Natural killer cell (primary cell): ENCODE results near the gene HSPBP1. TPM values are rescaled to one million over a fixed set of nuclear protein-coding genes. Genes with fewer than 3 reads are reported as not detected.

Source experiments
- ATAC-seq, 3 donors: fragments of 150-1000 bp in 2 of 3; fragments of 200-7000 bp in 1 of 3; cut with Tn5 transposase; 1 replicate in 1 of 3; 2 replicates in 2 of 3; pipeline ENCODE4 v1.10.0; 2021; ENCODE audit warnings: mild to moderate bottlenecking in 2 of 3, moderate library complexity in 2 of 3
- DNase-seq, 2 donors: peaks; one replicate each; pipeline versions ENCODE4 v3.0.0 to v3.0.0-alpha.2; 2013 to 2021; ENCODE audit warnings: mixed read lengths in 1 of 2
- H3K27ac ChIP-seq: one replicate; pipeline ENCODE4 v1.5.1; 2013; ENCODE audit warnings: mild to moderate bottlenecking, low read length
- H3K27me3 ChIP-seq: one replicate; pipeline ENCODE4 v1.6.1; 2013; ENCODE audit warnings: low read length; ENCODE audit not compliant: control insufficient read depth, insufficient read depth
- H3K36me3 ChIP-seq: one replicate; pipeline ENCODE4 v1.6.1; 2013; ENCODE audit warnings: low read length; ENCODE audit not compliant: control insufficient read depth, insufficient read depth
- H3K4me1 ChIP-seq: one replicate; pipeline ENCODE4 v1.6.1; 2013; ENCODE audit warnings: low read length; ENCODE audit not compliant: control insufficient read depth, insufficient read depth
- H3K4me3 ChIP-seq: one replicate; pipeline ENCODE4 v1.5.1; 2013; ENCODE audit warnings: low read length
- H3K9me3 ChIP-seq: one replicate; pipeline ENCODE4 v1.6.1; 2013; ENCODE audit warnings: low read length; ENCODE audit not compliant: control insufficient read depth, insufficient read depth
- H3K27ac Mint-ChIP-seq, 2 donors: one replicate each; pipeline ENCODE4 v1.8.0; 2022; ENCODE audit warnings: mild to moderate bottlenecking in 2 of 2, mixed read lengths in 2 of 2, moderate library complexity in 1 of 2
- H3K27me3 Mint-ChIP-seq, 2 donors: one replicate each; pipeline ENCODE4 v1.8.0; 2022; ENCODE audit warnings: low read depth in 2 of 2, mixed read lengths in 2 of 2
- H3K36me3 Mint-ChIP-seq: one replicate; pipeline ENCODE4 v1.8.0; 2022; ENCODE audit warnings: mixed read lengths
- H3K4me1 Mint-ChIP-seq, 2 donors: one replicate each; pipeline ENCODE4 v1.8.0; 2022; ENCODE audit warnings: mixed read lengths in 2 of 2
- H3K4me3 Mint-ChIP-seq: one replicate; pipeline ENCODE4 v1.8.0; 2022; ENCODE audit warnings: mild to moderate bottlenecking, moderate library complexity, mixed read lengths
- H3K9me3 Mint-ChIP-seq, 2 donors: one replicate each; pipeline ENCODE4 v1.8.0; 2022; ENCODE audit warnings: mixed read lengths in 2 of 2
- CTCF ChIP-seq: fragments of 200-600 bp; IDR thresholded peaks from one replicate; pipeline ENCODE4 v1.8.0; 2022; ENCODE audit warnings: antibody characterized with exemption
- WGBS: methylation state at CpG from one replicate; pipeline ENCODE4 v1.1.7; 2013; ENCODE audit warnings: missing lambda C conversion rate; ENCODE audit not compliant: insufficient coverage; 5-methylcytosine and 5-hydroxymethylcytosine counted together
- intact Hi-C: fragments of 100-400 bp; cut with micrococcal nuclease; formaldehyde crosslinking; loops from one replicate; pipeline ENCODE4 v1.14.2; 2022
- total RNA-seq, 4 donors: library from RNA; stranded (reverse); fragments of 120-200 nt in 1 of 4; gene quantifications; one replicate each; pipeline versions ENCODE4 v1.2.3 to v1.2.4, GENCODE V29; 2013 to 2022

HSPBP1 gene
- total RNA-seq, 3 donors from 2014 or later (not counting 1 experiment from before 2014, with no cell fraction given): 17.1 to 19.5 (median 18.5) TPM

GRCh38 chr19:55322204-55322885 is 42.4 kb upstream of the HSPBP1 start:
- Mint-ChIP-seq H3K4me1 (no peaks in the 10 kb centered on the region), H3K4me3 (no peak overlapping the region), H3K27me3 (peaks cover 8 to 26% of the 10 kb centered on the region in 2 donors), H3K36me3 (no peaks in the 10 kb centered on the region), H3K27ac (no peak overlapping the region), H3K9me3 (no peaks in the 10 kb centered on the region)
- H3K36me3 ChIP-seq: no peaks in the 10 kb centered on the region
- intact Hi-C loops: no loop called here
- 51% methylated on average over 12 of the region's 12 CpGs for WGBS
- H3K4me1 ChIP-seq: no peaks in the 10 kb centered on the region
- no peaks in the 10 kb centered on the region for H3K9me3 ChIP-seq
- ATAC-seq (no peak), DNase-seq (no peak)
- H3K4me3 ChIP-seq: no peak overlapping the region
- no peaks in the 10 kb centered on the region for H3K27me3 ChIP-seq
- no peak for TF ChIP-seq CTCF
- H3K27ac ChIP-seq: no peak overlapping the region

GRCh38 chr19:55321466-55322137 is 41.7 kb upstream of the HSPBP1 start:
- Mint-ChIP-seq H3K4me1 (no peaks in the 10 kb centered on the region), H3K27me3 (peaks cover 8 to 25% of the 10 kb centered on the region in 2 donors), H3K4me3 (no peak overlapping the region), H3K36me3 (no peaks in the 10 kb centered on the region), H3K9me3 (no peaks in the 10 kb centered on the region), H3K27ac (no peak overlapping the region)
- intact Hi-C loops: no loop called here
- ATAC-seq (no peak), DNase-seq (no peak)
- WGBS: 32% methylated on average over 4 of the region's 9 CpGs
- H3K9me3 ChIP-seq: no peaks in the 10 kb centered on the region
- no peak overlapping the region for H3K27ac ChIP-seq
- no peaks in the 10 kb centered on the region for H3K27me3 ChIP-seq
- no peak overlapping the region for H3K4me3 ChIP-seq
- H3K36me3 ChIP-seq: no peaks in the 10 kb centered on the region
- no peaks in the 10 kb centered on the region for H3K4me1 ChIP-seq
- no peak for TF ChIP-seq CTCF

- H3K36me3 Mint-ChIP-seq: no peaks in the 10 kb centered on the region
- TF ChIP-seq CTCF: no peak
- no peak overlapping the region for H3K4me3 Mint-ChIP-seq
- no peak overlapping the region for H3K27ac Mint-ChIP-seq
- intact Hi-C loops: no loop called here
- no peaks in the 10 kb centered on the region for H3K36me3 ChIP-seq
- no peaks in the 10 kb centered on the region for H3K4me1 Mint-ChIP-seq
- H3K4me1 ChIP-seq: no peaks in the 10 kb centered on the region
- H3K4me3 ChIP-seq: no peak overlapping the region
- H3K27me3 ChIP-seq: no peaks in the 10 kb centered on the region
- no peak for ATAC-seq
- no peak overlapping the region for H3K27ac ChIP-seq
- DNase-seq: no peak
- no peaks in the 10 kb centered on the region for H3K9me3 ChIP-seq
- peaks cover 8 to 19% of the 10 kb centered on the region in 2 donors for H3K27me3 Mint-ChIP-seq
- 83% methylated on average over 8 of the region's 8 CpGs for WGBS
- no peaks in the 10 kb centered on the region for H3K9me3 Mint-ChIP-seq
These were observed 41.0 kb upstream of the HSPBP1 start for GRCh38 chr19:55320844-55321419.
